ENCODE results near the gene MSMP. TPM values are rescaled to one million over a fixed set of nuclear protein-coding genes. Genes with fewer than 3 reads are reported as not detected.

MSMP gene
- total and polyA plus RNA-seq, 10 of the 15 experiments (the other 5 are each of a cell fraction or from before 2014, with no cell fraction given): 0.33 to 2.4 (median 0.86) TPM; not detected in 4

- BruUV-seq (replicated peaks): TSS peak; percentile 86
- Histone ChIP-seq H3K27me3 (replicated peaks in 1 of 2; ENCODE audit: control insufficient read depth in 2 of 2, insufficient read depth in 2 of 2, low read length in 1 of 2) (no peaks in the 10 kb centered on the region), H4K20me1 (ENCODE audit: control insufficient read depth, insufficient read depth) (no peaks in the 10 kb centered on the region), H2AFZ (ENCODE audit: control insufficient read depth, low read depth, low read length) (peak overlapping the region; percentile 11), H3K79me2 (ENCODE audit: control insufficient read depth, insufficient read depth, low read length) (peaks cover 52% of the 10 kb centered on the region), H3K9me3 (replicated peaks; ENCODE audit: control insufficient read depth, insufficient read depth, low read length) (no peaks in the 10 kb centered on the region), H3K9ac (ENCODE audit: control insufficient read depth, insufficient read depth, low read length) (peak overlapping the region; percentile 90), H3K4me1 (ENCODE audit: control insufficient read depth, insufficient read depth, low read length) (peaks cover 10% of the 10 kb centered on the region), H3K27ac (ENCODE audit: control insufficient read depth, insufficient read depth) (peak overlapping the region; percentile 92), H3K36me3 (ENCODE audit: control insufficient read depth in 2 of 2, insufficient read depth in 2 of 2, low read length in 1 of 2) (peaks cover 10 to 18% of the 10 kb centered on the region in 2 experiments; a peak in 3 of 4 replicates), H3K4me2 (ENCODE audit: control insufficient read depth, insufficient read depth) (peak overlapping the region; percentile 93), H3K4me3 (peak overlapping the region; percentile 74)
- FAIRE-seq (peak; percentile 83), ATAC-seq (peak; percentile 16), DNase-seq (ENCODE audit: low read depth, low spot score) (no peak)
- SMC1A ChIA-PET (ENCODE audit: uncharacterized antibody, unreplicated experiment): interaction anchor here (1.0 to 8.0 kb wide), 9 partner anchors 15 to 114 kb away, joined by 3 to 145 read pairs (median 12); partner anchors contain the start of genes ARHGEF39, CCDC107, GBA2 and RGP1
- POLR2A ChIA-PET: interaction anchor here (0.7 to 8.1 kb wide), 16 partner anchors 8 to 129 kb away, joined by 3 to 163 read pairs (median 6); partner anchors contain the start of genes ARHGEF39, CCDC107, GBA2 and HINT2
- WGBS (ENCODE audit: insufficient coverage, insufficient replicate concordance, low lambda C conversion rate, missing lambda C conversion rate): under 1% methylated on average over 14 of the region's 14 CpGs
- RAD21 ChIA-PET (ENCODE audit: unreplicated experiment): interaction anchor here (1.1 to 8.6 kb wide), 16 partner anchors 14 to 617 kb away, joined by 3 to 133 read pairs (median 5); partner anchors contain the start of genes ARHGEF39, ATOSB, CCDC107 and CD72
- in situ Hi-C loops (cut with MboI) (loop anchor here (10.0 kb wide), 1 partner anchor 628 kb away; the partner anchor contains the start of gene STOML2), intact Hi-C loops (cut with micrococcal nuclease; ENCODE audit: unreplicated experiment) (loop anchor here (1.0 to 10.0 kb wide), 5 partner anchors 15 to 618 kb away; partner anchors contain the start of genes ATOSB and HINT2)
- CTCF ChIA-PET: interaction anchor here (1.0 to 9.5 kb wide), 16 partner anchors 13 to 149 kb away, joined by 3 to 183 read pairs (median 7); partner anchors contain the start of genes ARHGEF39, CCDC107, GBA2 and HINT2
- TF ChIP-seq PKNOX1 (IDR thresholded peaks at IDR 0.05) (peak; percentile 53; the same call in 1 of the 2 replicates), TARDBP (IDR thresholded peaks at IDR 0.05; ENCODE audit: borderline replicate concordance) (no peak), EGR1 (IDR thresholded peaks at IDR 0.05; ENCODE audit: borderline replicate concordance in 1 of 2, low read depth in 2 of 2, low read length in 2 of 2) (peak in 1 of 2 experiments; percentile 35; a peak in 1 of 3 replicates), RUNX3 (IDR thresholded peaks at IDR 0.05; ENCODE audit: low read length) (no peak), DPF2 (IDR thresholded peaks at IDR 0.05) (peak; percentile 30; the same call in 1 of the 2 replicates), RAD51 (IDR thresholded peaks at IDR 0.05) (peak; percentile 34; the same call in 1 of the 2 replicates), CBX5 (IDR thresholded peaks at IDR 0.05; ENCODE audit: low read depth) (no peak), CTCF (IDR thresholded peaks at IDR 0.05 in 2 of 3, conservative IDR thresholded peaks at IDR 0.05 in 1 of 3; ENCODE audit: control insufficient read depth in 2 of 3, extremely low read depth in 1 of 3, insufficient read depth in 1 of 3, low read depth in 3 of 3, low read length in 3 of 3) (peak in 1 of 3 experiments; percentile 23; a peak in 1 of 6 replicates), BMI1 (IDR thresholded peaks at IDR 0.05; ENCODE audit: borderline replicate concordance) (no peak), IRF3 (IDR thresholded peaks at IDR 0.05) (no peak), BCL3 (IDR thresholded peaks at IDR 0.05; ENCODE audit: borderline replicate concordance, insufficient read depth, low read depth, low read length, poor library complexity, severe bottlenecking) (no peak)
These were observed 21.1 kb downstream of the MSMP start for GRCh38 chr9:35732800-35733541.

Measured in GM12878 (cell line).